Stimulated activated CD4-positive, alpha-beta T cell treated with anti-CD3 and anti-CD28 coated beads, Interleukin-1b, Interleukin-23, amount 100 ng/mL, for 48 hours (primary cell): Measurements from ENCODE around the gene WRAP53.

Source experiments
- DNase-seq: peaks from one replicate; pipeline ENCODE4 v3.0.0-alpha.2; 2020

WRAP53 gene

GRCh38 chr17:7747635-7748071, 59.4 kb downstream of the WRAP53 start:
- no peak for DNase-seq

DNA sequence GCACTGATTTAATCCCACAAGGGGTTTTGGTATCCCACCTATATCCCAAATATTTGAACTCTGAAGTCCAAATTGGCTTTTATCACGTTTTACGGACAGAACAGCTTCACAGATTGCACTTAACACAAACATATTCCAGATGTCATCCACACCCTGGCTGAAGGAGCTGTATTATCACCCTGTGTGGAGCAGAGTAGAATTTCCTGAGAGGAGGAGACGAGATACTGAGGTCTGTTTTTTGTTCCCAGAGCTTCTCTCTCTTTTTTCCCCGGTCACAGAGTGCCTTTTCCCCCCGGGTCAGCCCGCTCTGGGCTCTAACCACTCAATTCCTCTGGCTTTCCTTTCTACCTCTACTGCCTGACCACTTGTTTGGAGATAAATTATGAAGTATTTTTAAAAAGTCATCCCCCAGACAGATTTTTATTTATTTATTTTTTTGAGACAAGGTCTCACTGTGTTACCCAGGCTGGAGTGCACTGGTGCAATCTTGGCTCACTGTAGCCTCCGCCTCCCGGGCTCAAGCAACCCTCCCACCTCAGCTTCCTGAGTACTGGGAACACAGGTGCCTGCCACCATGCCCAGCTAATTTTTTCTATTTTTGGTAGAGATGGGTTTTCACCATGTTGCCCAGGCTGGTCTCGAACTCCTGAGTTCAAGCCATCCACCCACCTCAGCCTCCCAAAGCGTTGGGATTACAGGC, 59.9 kb downstream of the WRAP53 start:
- DNase-seq, result no peak

GRCh38 chr17:7750321-7750821, 62.1 kb downstream of the WRAP53 start:
- no peak for DNase-seq
